ENCODE results near the gene ITGB3. TPM values are rescaled to one million over a fixed set of nuclear protein-coding genes. Genes with fewer than 3 reads are reported as not detected.
A peak's percentile ranks its signal among the peaks of the same experiment; 100 is the strongest.

ITGB3 gene
- total and polyA plus RNA-seq, 2 of the 4 experiments (the other 2 are of a cell fraction) = 9.8 to 17.6 TPM

DNA sequence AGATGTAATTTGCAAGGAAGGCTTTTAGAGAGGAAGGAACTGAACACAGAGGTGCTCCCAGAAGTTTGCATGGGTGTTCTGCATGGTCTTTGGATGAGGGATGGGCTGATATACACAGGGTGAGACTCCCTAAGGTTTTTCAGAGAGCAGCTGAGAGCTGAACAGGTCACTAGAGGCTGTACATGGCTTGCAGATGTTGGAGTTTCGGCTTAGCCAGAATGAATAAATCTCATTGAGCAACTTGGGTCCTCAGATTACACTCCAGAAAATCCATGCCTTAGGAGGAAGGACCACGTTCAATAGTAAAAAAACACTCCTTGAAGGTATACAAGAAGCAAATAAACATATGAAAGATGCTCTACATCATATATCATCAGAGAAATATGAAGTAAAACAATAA is 7.5 kb upstream of the ITGB3 start:
- no TSS peak for BruUV-seq (replicated peaks)
- H4K20me1 ChIP-seq (ENCODE audit: insufficient read depth, low read length) = no peaks in the 10 kb centered on the region
- in situ Hi-C loops (cut with MboI; ENCODE audit: low sequenced_read_pairs) (no loop called here), intact Hi-C loops (cut with micrococcal nuclease) (no loop called here), dilution Hi-C loops (cut with HindIII; ENCODE audit: low sequenced_read_pairs, unreplicated experiment) (no loop called here)
- CTCF ChIA-PET = no interaction called here
- H3K14ac ChIP-seq (replicated peaks; ENCODE audit: low read depth, low read length) = peak overlapping the region; percentile 25
- H3K79me1 ChIP-seq (ENCODE audit: low read depth in 1 of 2, low read length in 2 of 2) = no peaks in the 10 kb centered on the region
- no peak overlapping the region for H4K5ac ChIP-seq (ENCODE audit: low read depth, low read length)
- H2BK15ac ChIP-seq (ENCODE audit: low read depth, low read length) = no peak overlapping the region; the same call in 2 of the 3 replicates
- H3K9me3 ChIP-seq (ENCODE audit: control insufficient read depth, insufficient read depth, low read length) = no peaks in the 10 kb centered on the region
- TF ChIP-seq CHD1 (IDR thresholded peaks at IDR 0.05; ENCODE audit: low read depth, low read length) = no peak
- no peak for TF ChIP-seq RAD21 (IDR thresholded peaks at IDR 0.05; ENCODE audit: low read length)
- no peak for TF ChIP-seq RFX5 (IDR thresholded peaks at IDR 0.05; ENCODE audit: low read depth, low read length)
- TF ChIP-seq MAZ (IDR thresholded peaks at IDR 0.05; ENCODE audit: borderline replicate concordance, low read depth, low read length) = no peak
- no peak for TF ChIP-seq BHLHE40 (IDR thresholded peaks at IDR 0.05; ENCODE audit: low read depth, low read length)
- TF ChIP-seq MXI1 (IDR thresholded peaks at IDR 0.05; ENCODE audit: borderline replicate concordance, low read depth, low read length) = no peak
- no peak for TF ChIP-seq CEBPB (IDR thresholded peaks at IDR 0.05; ENCODE audit: low read depth, low read length)
- H3K23ac ChIP-seq (ENCODE audit: low read depth, low read length) = peak overlapping the region; percentile 67; the same call in 1 of the 2 replicates
- no peak overlapping the region for H2AK5ac ChIP-seq (ENCODE audit: low read depth, low read length)
- no peaks in the 10 kb centered on the region for H3K36me3 ChIP-seq (ENCODE audit: control insufficient read depth, insufficient read depth, low read length)
- no peak overlapping the region for H4K91ac ChIP-seq (ENCODE audit: insufficient read depth, low read depth, low read length)
- no peak overlapping the region for H3K4me2 ChIP-seq (ENCODE audit: low read depth, low read length)
- no peak overlapping the region for H3K4me3 ChIP-seq (ENCODE audit: insufficient read depth, low read depth, low read length)
- H2AK9ac ChIP-seq (replicated peaks; ENCODE audit: low read depth, low read length, poor library complexity) = no peak overlapping the region
- H3K4ac ChIP-seq (ENCODE audit: low read depth, low read length) = no peak overlapping the region
- H3K56ac ChIP-seq (ENCODE audit: extremely low read depth, insufficient read depth, low read length) = no peak overlapping the region
- H2BK120ac ChIP-seq (ENCODE audit: low read depth, low read length) = peak overlapping the region; percentile 19
- peak; percentile 25 for DNase-seq
- WGBS, 2 experiments (ENCODE audit: extremely low coverage in 2 of 2, insufficient read length in 1 of 2) = no CpG with 5 or more reads among the region's 2 CpGs
- POLR2A ChIA-PET (ENCODE audit: unreplicated experiment) = no interaction called here
- no peak overlapping the region for H2BK20ac ChIP-seq (ENCODE audit: low read depth, low read length)
- no peak for ATAC-seq (ENCODE audit: low read depth)
- H3K9me1 ChIP-seq (ENCODE audit: insufficient read depth, low read length) = peaks cover 3% of the 10 kb centered on the region; the same call in 1 of the 2 replicates
- H3K4me1 ChIP-seq (ENCODE audit: control insufficient read depth, insufficient read depth, low read length) = no peaks in the 10 kb centered on the region; the same call in 1 of the 2 replicates
- no peaks in the 10 kb centered on the region for H3K27me3 ChIP-seq (ENCODE audit: control insufficient read depth, insufficient read depth, low read length)
- H3K27ac ChIP-seq (ENCODE audit: insufficient read depth, low read length) = no peak overlapping the region
- H3K9ac ChIP-seq (ENCODE audit: low read depth, low read length) = no peak overlapping the region
- H4K8ac ChIP-seq (ENCODE audit: low read depth in 2 of 2, low read length in 2 of 2) = no peak overlapping the region
- no peak overlapping the region for H2AFZ ChIP-seq (replicated peaks; ENCODE audit: low read length, poor library complexity)
- no peak overlapping the region for H2BK5ac ChIP-seq (ENCODE audit: low read depth, low read length, poor library complexity, severe bottlenecking)
- H3K18ac ChIP-seq (ENCODE audit: low read depth, low read length) = no peak overlapping the region
